ENCODE results near the gene MAP4K2. TPM values are rescaled to one million over a fixed set of nuclear protein-coding genes. Genes with fewer than 3 reads are reported as not detected.

MAP4K2 gene
- total RNA-seq, 8 experiments from 2014 or later = 3.0 to 15.7 (median 7.2) TPM

DNA sequence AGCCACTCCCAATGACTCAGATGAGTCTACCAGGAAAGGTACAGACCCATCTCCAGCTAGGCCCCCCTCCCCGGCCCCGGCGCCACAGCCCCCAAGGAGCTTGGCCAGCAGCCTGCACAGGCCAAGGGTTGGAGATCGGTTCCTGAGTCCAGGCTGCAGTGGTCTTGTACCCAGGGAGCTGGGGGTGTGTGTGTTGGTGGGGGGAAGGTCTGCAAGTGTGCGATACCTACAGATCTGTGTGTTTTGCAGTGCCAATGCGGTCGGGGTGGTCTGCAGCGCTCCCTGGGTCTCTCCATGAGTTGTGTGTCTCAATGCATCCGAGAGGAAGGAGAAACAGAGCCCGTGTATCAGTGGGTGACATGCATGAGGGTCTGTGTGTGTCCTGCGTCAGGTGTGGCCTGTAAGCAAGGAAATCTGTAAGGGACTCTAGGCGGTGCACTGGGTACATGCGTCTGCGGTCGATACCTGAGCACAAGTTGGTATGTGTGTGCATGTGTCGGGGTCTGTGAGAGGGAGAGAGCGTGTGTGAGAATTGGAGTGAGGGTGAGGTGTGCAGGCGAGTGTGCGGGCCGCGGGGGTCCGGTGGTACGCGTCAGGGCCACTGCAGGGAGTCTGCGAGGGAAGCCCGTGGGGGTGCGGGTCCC, 40.8 kb upstream of the MAP4K2 start:
- in situ Hi-C loops (cut with MboI; ENCODE audit: low pct_unique_long_range_greater_than_20kb in 2 of 9, low sequenced_read_pairs in 9 of 9, unreplicated experiment in 9 of 9) = loop anchor here in 1 of 9 experiments (10.0 kb wide), 1 partner anchor 51 kb away; no protein-coding TSS in a partner anchor
- ATAC-seq (replicated peaks in 6 of 8) = peak in 2 of 8 experiments; percentile 1 to 2
- 20 to 70% (median 65%) methylated on average over 1 to 14 of the region's 27 CpGs; no CpG with 5 or more reads in 5 of the 10 experiments for WGBS, 10 experiments
- Histone ChIP-seq H3K4me3 (no peak overlapping the region), H3K4me1 (replicated peaks in 1 of 2) (peaks cover 0 to 9% of the 10 kb centered on the region in 2 donors), H3K27ac (no peak overlapping the region)

- Histone ChIP-seq H3K27ac (peak overlapping the region in 1 of 2 donors; percentile 9), H3K4me3 (no peak overlapping the region), H3K4me1 (replicated peaks in 1 of 2) (peaks cover 0 to 9% of the 10 kb centered on the region in 2 donors)
- 40 to 70% methylated on average over 1 to 2 of the region's 19 CpGs; no CpG with 5 or more reads in 8 of the 10 experiments for WGBS, 10 experiments
- in situ Hi-C loops (cut with MboI; ENCODE audit: low pct_unique_long_range_greater_than_20kb in 2 of 9, low sequenced_read_pairs in 9 of 9, unreplicated experiment in 9 of 9) = loop anchor here in 1 of 9 experiments (10.0 kb wide), 1 partner anchor 52 kb away; no protein-coding TSS in a partner anchor
- peak in 5 of 8 experiments; percentile 41 to 71 (median 51) for ATAC-seq (replicated peaks in 6 of 8)
These were observed 40.1 kb upstream of the MAP4K2 start for GRCh38 chr11:64842851-64843685.

- WGBS, 10 experiments = 71 to 80% methylated on average over 1 of the region's 6 CpGs; no CpG with 5 or more reads in 8 of the 10 experiments
- H3K4me3 ChIP-seq = no peak overlapping the region
- H3K27ac ChIP-seq = peak overlapping the region in 1 of 2 donors; percentile 9
- ATAC-seq (replicated peaks in 6 of 8) = no peak
- in situ Hi-C loops (cut with MboI; ENCODE audit: low pct_unique_long_range_greater_than_20kb in 2 of 9, low sequenced_read_pairs in 9 of 9, unreplicated experiment in 9 of 9) = loop anchor here in 1 of 9 experiments (10.0 kb wide), 1 partner anchor 52 kb away; no protein-coding TSS in a partner anchor
- peaks cover 0 to 9% of the 10 kb centered on the region in 2 donors for H3K4me1 ChIP-seq (replicated peaks in 1 of 2)
These were observed 39.3 kb upstream of the MAP4K2 start for GRCh38 chr11:64842366-64842759.

GRCh38 chr11:64841592-64842365, 38.8 kb upstream of the MAP4K2 start:
- Histone ChIP-seq H3K4me3 (no peak overlapping the region), H3K27ac (no peak overlapping the region), H3K4me1 (replicated peaks in 1 of 2) (peaks cover 0 to 9% of the 10 kb centered on the region in 2 donors)
- ATAC-seq (replicated peaks in 6 of 8) = no peak
- in situ Hi-C loops (cut with MboI; ENCODE audit: low pct_unique_long_range_greater_than_20kb in 2 of 9, low sequenced_read_pairs in 9 of 9, unreplicated experiment in 9 of 9) = loop anchor here in 1 of 9 experiments (10.0 kb wide), 1 partner anchor 53 kb away; no protein-coding TSS in a partner anchor
- 80 to 90% (median 85%) methylated on average over 2 to 6 of the region's 15 CpGs; no CpG with 5 or more reads in 6 of the 10 experiments for WGBS, 10 experiments

DNA sequence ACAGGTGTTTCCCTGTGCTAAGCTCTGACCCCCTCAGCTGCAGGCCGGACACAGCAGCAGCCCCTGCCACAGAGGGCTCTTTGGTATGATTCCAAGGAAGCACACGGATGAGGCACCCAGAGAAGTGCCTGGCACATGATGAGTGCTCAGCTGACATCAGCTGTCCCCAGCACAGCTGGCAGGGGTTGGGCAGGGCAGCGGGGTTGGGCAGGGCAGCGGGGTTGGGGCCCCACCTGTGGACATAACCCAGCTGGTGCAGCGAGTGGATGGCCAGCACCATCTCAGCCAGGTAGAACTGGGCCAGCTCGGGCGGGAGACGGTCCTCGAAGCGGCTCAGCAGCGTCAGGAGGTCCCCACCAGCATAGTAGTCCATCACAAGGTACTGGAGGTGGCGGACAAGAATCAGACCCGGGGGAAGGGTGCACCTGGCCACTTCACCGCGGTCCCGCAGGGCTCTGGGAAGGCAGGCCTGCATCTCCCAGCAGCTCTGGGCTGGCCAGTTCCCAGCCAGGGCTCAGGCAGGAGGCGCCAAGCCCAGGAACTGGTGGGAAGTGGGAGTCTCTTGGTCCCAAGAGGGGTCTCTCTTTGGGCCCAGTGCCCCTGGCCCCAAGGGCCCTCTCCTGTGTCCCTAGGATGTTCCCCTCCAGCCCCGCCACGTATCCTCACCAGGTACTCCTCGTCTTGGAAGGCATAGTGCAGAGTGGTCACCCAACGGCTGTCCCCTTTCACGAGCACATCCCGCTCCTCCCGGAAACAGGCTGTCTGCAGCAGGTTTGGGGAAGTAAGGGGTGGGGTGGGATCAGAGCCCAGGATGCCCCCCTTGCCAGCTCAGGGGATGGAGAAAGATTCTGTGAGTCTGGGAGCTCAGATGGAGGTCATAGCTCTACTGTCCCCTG, 37.1 kb upstream of the MAP4K2 start:
- 80 to 100% (median 85%) methylated on average over 1 to 2 of the region's 24 CpGs; no CpG with 5 or more reads in 6 of the 10 experiments for WGBS, 10 experiments
- Histone ChIP-seq H3K4me3 (no peak overlapping the region), H3K27ac (no peak overlapping the region), H3K4me1 (replicated peaks in 1 of 2) (peaks cover 0 to 9% of the 10 kb centered on the region in 2 donors)
- in situ Hi-C loops (cut with MboI; ENCODE audit: low pct_unique_long_range_greater_than_20kb in 2 of 9, low sequenced_read_pairs in 9 of 9, unreplicated experiment in 9 of 9) = loop anchor here in 1 of 9 experiments (10.0 kb wide), 1 partner anchor 55 kb away; no protein-coding TSS in a partner anchor
- no peak for ATAC-seq (replicated peaks in 6 of 8)

DNA sequence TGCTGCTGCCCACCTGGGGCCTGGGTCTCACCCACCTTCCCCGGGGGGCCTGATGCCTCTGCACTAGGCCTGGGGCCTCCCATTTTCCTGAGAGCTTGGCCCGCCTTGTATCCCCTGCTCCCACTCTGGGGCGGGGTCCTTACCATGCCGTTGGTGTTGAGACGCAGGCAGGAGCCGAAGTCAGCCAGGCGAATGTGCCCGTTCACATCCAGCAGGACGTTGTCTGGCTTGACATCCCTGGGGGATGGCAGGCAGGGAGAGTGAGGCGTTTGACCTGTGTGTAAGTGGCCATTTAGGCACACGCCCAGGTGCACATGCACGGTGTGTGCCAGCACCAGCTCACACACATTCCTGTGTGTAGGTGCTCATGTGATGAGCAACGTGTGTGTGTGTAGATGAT, 36.3 kb upstream of the MAP4K2 start:
- WGBS, 10 experiments = 40 to 93% (median 85%) methylated on average over 1 to 4 of the region's 13 CpGs; no CpG with 5 or more reads in 4 of the 10 experiments
- in situ Hi-C loops (cut with MboI; ENCODE audit: low pct_unique_long_range_greater_than_20kb in 2 of 9, low sequenced_read_pairs in 9 of 9, unreplicated experiment in 9 of 9) = no loop called here
- Histone ChIP-seq H3K4me1 (replicated peaks in 1 of 2) (peaks cover 0 to 9% of the 10 kb centered on the region in 2 donors), H3K4me3 (no peak overlapping the region), H3K27ac (no peak overlapping the region)
- no peak for ATAC-seq (replicated peaks in 6 of 8)

DNA sequence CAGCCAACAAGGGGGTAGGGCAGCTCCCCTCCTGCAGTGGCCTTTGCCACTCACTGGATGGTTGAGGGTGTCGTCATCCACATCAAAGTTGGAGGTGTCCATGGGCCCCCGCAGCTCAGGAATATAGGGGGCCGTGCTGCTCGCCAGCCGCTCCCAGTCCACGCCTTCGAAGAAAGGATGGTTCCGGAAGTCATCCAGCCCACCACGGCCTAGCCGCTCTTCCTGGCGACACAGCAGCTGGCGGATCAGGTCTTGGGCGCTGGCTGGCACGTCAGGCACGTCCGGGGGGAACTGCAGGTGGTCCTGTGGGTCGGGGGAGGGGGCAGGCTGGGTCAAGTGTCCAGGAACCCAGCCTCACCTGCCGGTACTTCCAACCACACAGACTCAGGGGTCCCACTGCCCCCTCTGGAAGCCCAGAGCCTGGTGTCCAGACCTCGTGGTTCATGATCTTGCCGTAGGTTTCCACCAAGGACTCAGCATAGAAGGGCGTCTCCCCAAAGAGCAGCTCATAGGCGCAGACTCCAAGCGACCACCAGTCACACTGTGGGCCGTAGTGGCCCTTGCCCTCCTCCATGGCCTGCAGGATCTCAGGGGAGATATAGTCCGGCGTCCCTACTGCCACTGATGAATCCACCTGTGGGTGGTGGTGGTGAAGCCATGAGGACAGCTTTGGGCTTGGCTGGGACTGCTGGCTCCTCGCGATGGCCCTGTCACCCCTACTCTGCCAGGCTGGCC, 35.8 kb upstream of the MAP4K2 start:
- in situ Hi-C loops (cut with MboI; ENCODE audit: low pct_unique_long_range_greater_than_20kb in 2 of 9, low sequenced_read_pairs in 9 of 9, unreplicated experiment in 9 of 9) = no loop called here
- H3K27ac ChIP-seq = no peak overlapping the region

GRCh38 chr11:64837887-64838351, 34.9 kb upstream of the MAP4K2 start:
- Histone ChIP-seq H3K4me3 (no peak overlapping the region), H3K27ac (no peak overlapping the region), H3K4me1 (replicated peaks in 1 of 2) (peaks cover 0 to 6% of the 10 kb centered on the region in 2 donors)
- in situ Hi-C loops (cut with MboI; ENCODE audit: low pct_unique_long_range_greater_than_20kb in 2 of 9, low sequenced_read_pairs in 9 of 9, unreplicated experiment in 9 of 9) = no loop called here
- no peak for ATAC-seq (replicated peaks in 6 of 8)
- WGBS, 10 experiments = 60 to 100% (median 82%) methylated on average over 1 to 4 of the region's 10 CpGs; no CpG with 5 or more reads in 6 of the 10 experiments

More for the DNA sequence above, 35.8 kb upstream of the MAP4K2 start:
- peaks cover 0 to 9% of the 10 kb centered on the region in 2 donors for H3K4me1 ChIP-seq (replicated peaks in 1 of 2)
- no peak overlapping the region for H3K4me3 ChIP-seq
- 87 to 90% methylated on average over 2 to 15 of the region's 28 CpGs; no CpG with 5 or more reads in 8 of the 10 experiments for WGBS, 10 experiments
- no peak for ATAC-seq (replicated peaks in 6 of 8)

GRCh38 chr11:64836448-64837072, 33.5 kb upstream of the MAP4K2 start:
- in situ Hi-C loops (cut with MboI; ENCODE audit: low pct_unique_long_range_greater_than_20kb in 2 of 9, low sequenced_read_pairs in 9 of 9, unreplicated experiment in 9 of 9) = no loop called here
- ATAC-seq (replicated peaks in 6 of 8) = no peak
- WGBS, 10 experiments = 90 to 100% methylated on average over 2 of the region's 16 CpGs; no CpG with 5 or more reads in 8 of the 10 experiments

GRCh38 chr11:64835616-64836447, 32.8 kb upstream of the MAP4K2 start:
- Histone ChIP-seq H3K4me1 (replicated peaks in 1 of 2) (no peaks in the 10 kb centered on the region), H3K27ac (no peak overlapping the region), H3K4me3 (no peak overlapping the region)
- 58 to 97% (median 73%) methylated on average over 1 to 5 of the region's 17 CpGs; no CpG with 5 or more reads in 5 of the 10 experiments for WGBS, 10 experiments
- in situ Hi-C loops (cut with MboI; ENCODE audit: low pct_unique_long_range_greater_than_20kb in 2 of 9, low sequenced_read_pairs in 9 of 9, unreplicated experiment in 9 of 9) = no loop called here
- ATAC-seq (replicated peaks in 6 of 8) = peak in 2 of 8 experiments; percentile 8 to 15

More at GRCh38 chr11:64836448-64837072, 33.5 kb upstream of the MAP4K2 start:
- H3K4me3 ChIP-seq = no peak overlapping the region
- H3K27ac ChIP-seq = no peak overlapping the region
- no peaks in the 10 kb centered on the region for H3K4me1 ChIP-seq (replicated peaks in 1 of 2)
